IMR-90 (cell line): ENCODE results near the gene RNF145. TPM values are rescaled to one million over a fixed set of nuclear protein-coding genes. Genes with fewer than 3 reads are reported as not detected.
A peak's percentile ranks its signal among the peaks of the same experiment; 100 is the strongest.

Experiments used
- ATAC-seq: fragments of 200-7000 bp; cut with Tn5 transposase; 2 replicates; pipeline ENCODE4 v1.9.1; 2020; ENCODE audit warnings: low read depth, mild to moderate bottlenecking, moderate library complexity
- BruUV-seq: library from RNA; stranded (reverse); fragments of 400-500 nt; replicated peaks from 2 replicates; lab custom pipeline; 2021; lab: Mats Ljungman, UMichigan
- CTCF ChIA-PET: fragments of 300-600 bp; formaldehyde crosslinking; extraction: SDS; loops from one replicate; lab custom pipeline; 2021; ENCODE audit warnings: antibody characterized with exemption; lab: Yijun Ruan, JAX
- POLR2A ChIA-PET: fragments of 300-600 bp; sonication (Branson Sonifier 250); formaldehyde crosslinking; loops from one replicate; lab custom pipeline; 2022; ENCODE audit warnings: antibody characterized with exemption; ENCODE audit not compliant: unreplicated experiment; lab: Charles Lee
- DNase-seq: peaks from one replicate; pipeline ENCODE4 v3.0.0; 2013
- H2AFZ ChIP-seq: replicated peaks from 2 replicates; pipeline ENCODE3; 2013; ENCODE audit warnings: low read length, mild to moderate bottlenecking; ENCODE audit not compliant: poor library complexity
- H2AK5ac ChIP-seq: 2 replicates; pipeline ENCODE4 v1.6.1; 2013; ENCODE audit warnings: low read depth, low read length, inconsistent platforms
- H2AK9ac ChIP-seq: replicated peaks from 2 replicates; pipeline ENCODE3; 2013; ENCODE audit warnings: mild to moderate bottlenecking, low read depth, low read length, moderate library complexity; ENCODE audit not compliant: poor library complexity
- H2BK120ac ChIP-seq: 2 replicates; pipeline ENCODE4 v1.6.1; 2013; ENCODE audit warnings: low read depth, low read length, inconsistent platforms
- H2BK15ac ChIP-seq: 3 replicates; pipeline ENCODE4 v1.6.1; 2013; ENCODE audit warnings: low read depth, low read length, inconsistent platforms
- H2BK20ac ChIP-seq: 2 replicates; pipeline ENCODE4 v1.6.1; 2013; ENCODE audit warnings: low read depth, mild to moderate bottlenecking, inconsistent platforms, low read length, moderate library complexity
- H2BK5ac ChIP-seq: 2 replicates; pipeline ENCODE4 v1.6.1; 2013; ENCODE audit warnings: mild to moderate bottlenecking, low read depth, low read length, inconsistent platforms; ENCODE audit not compliant: poor library complexity, severe bottlenecking
- H3K14ac ChIP-seq: replicated peaks from 2 replicates; pipeline ENCODE4 v1.6.1; 2013; ENCODE audit warnings: low read depth, low read length, inconsistent platforms
- H3K18ac ChIP-seq: 2 replicates; pipeline ENCODE4 v1.6.1; 2013; ENCODE audit warnings: low read depth, low read length, control low read depth
- H3K23ac ChIP-seq: 2 replicates; pipeline ENCODE4 v1.6.1; 2013; ENCODE audit warnings: low read depth, low read length, inconsistent platforms
- H3K27ac ChIP-seq: 2 replicates; pipeline ENCODE4 v1.5.1; 2013; ENCODE audit warnings: mild to moderate bottlenecking, control low read depth, low read length; ENCODE audit not compliant: insufficient read depth
- H3K27me3 ChIP-seq: 2 replicates; pipeline ENCODE4 v1.6.1; 2013; ENCODE audit warnings: low read length; ENCODE audit not compliant: control insufficient read depth, insufficient read depth
- H3K36me3 ChIP-seq: 2 replicates; pipeline ENCODE4 v1.6.1; 2013; ENCODE audit warnings: low read length, mixed read lengths; ENCODE audit not compliant: control insufficient read depth, insufficient read depth
- H3K4ac ChIP-seq: 2 replicates; pipeline ENCODE4 v1.6.1; 2013; ENCODE audit warnings: low read depth, low read length, inconsistent platforms
- H3K4me1 ChIP-seq: 2 replicates; pipeline ENCODE4 v1.6.1; 2013; ENCODE audit warnings: low read length, mixed read lengths; ENCODE audit not compliant: control insufficient read depth, insufficient read depth
- H3K4me2 ChIP-seq: 2 replicates; pipeline ENCODE4 v1.6.1; 2013; ENCODE audit warnings: low read depth, mild to moderate bottlenecking, control low read depth, low read length, moderate library complexity
- H3K4me3 ChIP-seq: 2 replicates; pipeline ENCODE4 v1.5.1; 2013; ENCODE audit warnings: low read depth, mild to moderate bottlenecking, control low read depth, low read length, moderate library complexity; ENCODE audit not compliant: insufficient read depth
- H3K56ac ChIP-seq: 2 replicates; pipeline ENCODE4 v1.6.1; 2013; ENCODE audit warnings: low read length, inconsistent platforms; ENCODE audit not compliant: insufficient read depth; ENCODE audit errors: extremely low read depth
- H3K79me1 ChIP-seq, 2 experiments: 2 replicates each; pipeline ENCODE4 v1.6.1; 2013; ENCODE audit warnings: low read length in 2 of 2, inconsistent platforms in 1 of 2, low read depth in 1 of 2
- H3K9ac ChIP-seq: 2 replicates; pipeline ENCODE4 v1.6.1; 2013; ENCODE audit warnings: low read depth, low read length, control low read depth
- H3K9me1 ChIP-seq: 2 replicates; pipeline ENCODE4 v1.6.1; 2013; ENCODE audit warnings: low read length, inconsistent platforms; ENCODE audit not compliant: insufficient read depth
- H3K9me3 ChIP-seq: 2 replicates; pipeline ENCODE4 v1.6.1; 2013; ENCODE audit warnings: low read length; ENCODE audit not compliant: control insufficient read depth, insufficient read depth
- H4K20me1 ChIP-seq: 2 replicates; pipeline ENCODE4 v1.6.1; 2013; ENCODE audit warnings: low read length, inconsistent platforms; ENCODE audit not compliant: insufficient read depth
- H4K5ac ChIP-seq: 2 replicates; pipeline ENCODE4 v1.6.1; 2013; ENCODE audit warnings: mild to moderate bottlenecking, low read depth, low read length, control low read depth
- H4K8ac ChIP-seq, 2 experiments: 2 replicates each; pipeline ENCODE4 v1.6.1; 2013; ENCODE audit warnings: low read depth in 2 of 2, low read length in 2 of 2, control low read depth in 1 of 2, inconsistent platforms in 1 of 2
- H4K91ac ChIP-seq: 2 replicates; pipeline ENCODE4 v1.6.1; 2013; ENCODE audit warnings: low read depth, low read length, inconsistent platforms; ENCODE audit not compliant: insufficient read depth
- BHLHE40 ChIP-seq: fragments of 150-350 bp; IDR thresholded peaks from 2 replicates; pipeline ENCODE4 v1.6.1; 2016; ENCODE audit warnings: mild to moderate bottlenecking, low read depth, low read length
- CEBPB ChIP-seq: IDR thresholded peaks from 2 replicates; pipeline ENCODE4 v1.6.1; 2012; ENCODE audit warnings: low read depth, low read length, improper control_type of control experiment
- CHD1 ChIP-seq: IDR thresholded peaks from 2 replicates; pipeline ENCODE4 v1.6.1; 2012; ENCODE audit warnings: low read depth, low read length, improper control_type of control experiment
- CTCF ChIP-seq: conservative IDR thresholded peaks from 2 replicates; pipeline ENCODE4 v1.5.1; 2012; ENCODE audit warnings: mild to moderate bottlenecking, low read depth, low read length, improper control_type of control experiment
- ELK1 ChIP-seq: fragments of 150-350 bp; IDR thresholded peaks from 2 replicates; pipeline ENCODE4 v1.6.1; 2016; ENCODE audit warnings: low read depth, mild to moderate bottlenecking, low read length, moderate library complexity, borderline replicate concordance
- FOS ChIP-seq: fragments of 150-350 bp; IDR thresholded peaks from 2 replicates; pipeline ENCODE4 v1.6.1; 2016; ENCODE audit warnings: low read depth, low read length
- MAFK ChIP-seq: IDR thresholded peaks from 2 replicates; pipeline ENCODE4 v1.6.1; 2012; ENCODE audit warnings: low read depth, low read length, improper control_type of control experiment
- MAZ ChIP-seq: IDR thresholded peaks from 2 replicates; pipeline ENCODE4 v1.6.1; 2012; ENCODE audit warnings: low read depth, mild to moderate bottlenecking, low read length, improper control_type of control experiment, moderate library complexity, borderline replicate concordance
- MXI1 ChIP-seq: IDR thresholded peaks from 2 replicates; pipeline ENCODE4 v1.6.1; 2012; ENCODE audit warnings: low read depth, mild to moderate bottlenecking, low read length, moderate library complexity, borderline replicate concordance
- NFE2L2 ChIP-seq: fragments of 150-350 bp; IDR thresholded peaks from 2 replicates; pipeline ENCODE4 v1.6.1; 2016; ENCODE audit warnings: low read depth, mild to moderate bottlenecking, low read length
- POLR2A ChIP-seq: IDR thresholded peaks from 2 replicates; pipeline ENCODE4 v1.6.1; 2012; ENCODE audit warnings: mild to moderate bottlenecking, low read depth, low read length
- RAD21 ChIP-seq: IDR thresholded peaks from 2 replicates; pipeline ENCODE4 v1.6.1; 2012; ENCODE audit warnings: low read length, improper control_type of control experiment
- RCOR1 ChIP-seq: IDR thresholded peaks from 2 replicates; pipeline ENCODE4 v1.6.1; 2012; ENCODE audit warnings: mild to moderate bottlenecking, low read length, improper control_type of control experiment; ENCODE audit not compliant: insufficient replicate concordance
- RFX5 ChIP-seq: IDR thresholded peaks from 2 replicates; pipeline ENCODE4 v1.8.0; 2012; ENCODE audit warnings: low read depth, mild to moderate bottlenecking, low read length, moderate library complexity
- SMC3 ChIP-seq: fragments of 150-350 bp; IDR thresholded peaks from 2 replicates; pipeline ENCODE4 v1.6.1; 2016; ENCODE audit warnings: low read depth, mild to moderate bottlenecking, antibody characterized with exemption, low read length, moderate library complexity
- USF2 ChIP-seq: fragments of 150-350 bp; IDR thresholded peaks from 2 replicates; pipeline ENCODE4 v1.6.1; 2017; ENCODE audit warnings: mild to moderate bottlenecking, antibody characterized with exemption, low read length, low read depth
- WGBS, 2 experiments: methylation state at CpG; one replicate each; pipeline versions ENCODE4 v1.1.5 to v1.1.7; 2013; ENCODE audit warnings: missing lambda C conversion rate in 2 of 2; ENCODE audit not compliant: insufficient read length in 1 of 2; ENCODE audit errors: extremely low coverage in 2 of 2; 5-methylcytosine and 5-hydroxymethylcytosine counted together
- dilution Hi-C: fragments of 300-500 bp; cut with HindIII; formaldehyde crosslinking; loops from one replicate; pipeline ENCODE4 v1.14.3; 2018; ENCODE audit warnings: low sequenced_read_pairs; ENCODE audit not compliant: unreplicated experiment
- in situ Hi-C: fragments of 300-500 bp; cut with MboI; formaldehyde crosslinking; loops from 3 replicates; pipeline ENCODE4 v1.14.3; 2019; ENCODE audit warnings: low sequenced_read_pairs, inconsistent platforms, mixed read lengths
- intact Hi-C: fragments of 100-400 bp; cut with micrococcal nuclease; formaldehyde crosslinking; loops from 2 replicates; pipeline ENCODE4 v1.10.0; 2022
- polyA plus RNA-seq, 3 experiments: library from polyadenylated mRNA; depleted of rRNA; stranded (reverse); fragments of >200 nt; gene quantifications; 2 replicates each; pipeline ENCODE4 v1.2.3, GENCODE V29; 2012; ENCODE audit warnings: low replicate concordance in 1 of 3
- total RNA-seq: library from RNA; depleted of rRNA; stranded (reverse); fragments of >200 nt; gene quantifications from 2 replicates; pipeline ENCODE4 v1.2.3, GENCODE V29; 2012

The RNF145 gene
- total and polyA plus RNA-seq, 2 of the 4 experiments (the other 2 are of a cell fraction) = 50.0 to 57.0 TPM

GRCh38 chr5:159181651-159182050 lies 27.7 kb downstream of the RNF145 start:
- H3K9ac ChIP-seq = no peak overlapping the region
- DNase-seq (no peak), ATAC-seq (no peak)
- no peaks in the 10 kb centered on the region for H3K9me3 ChIP-seq
- H3K27ac ChIP-seq = peak overlapping the region; percentile 63; the same call in 1 of the 2 replicates
- no peak overlapping the region for H3K14ac ChIP-seq
- no peak overlapping the region for H3K56ac ChIP-seq
- H3K18ac ChIP-seq = peak overlapping the region; percentile 99
- H2AK9ac ChIP-seq = no peak overlapping the region
- WGBS, 2 experiments = no CpG with 5 or more reads among the region's 4 CpGs
- TF ChIP-seq FOS (no peak), NFE2L2 (no peak), POLR2A (no peak), BHLHE40 (no peak), USF2 (no peak), CEBPB (no peak), ELK1 (no peak), CHD1 (no peak), SMC3 (no peak), CTCF (no peak), MAFK (no peak), RFX5 (no peak), RAD21 (no peak), RCOR1 (no peak), MXI1 (no peak), MAZ (no peak)
- peaks cover 13% of the 10 kb centered on the region for H3K36me3 ChIP-seq
- peak overlapping the region; percentile 88; the same call in 1 of the 2 replicates for H2BK120ac ChIP-seq
- H3K79me1 ChIP-seq = peaks cover 21 to 29% of the 10 kb centered on the region in 2 experiments
- H3K4ac ChIP-seq = peak overlapping the region; percentile 86; the same call in 1 of the 2 replicates
- H2BK20ac ChIP-seq = 0 out of 2 replicates have a peak overlapping the region, but pooled peaks have one; percentile 83
- H3K4me2 ChIP-seq = no peak overlapping the region
- H4K20me1 ChIP-seq = no peaks in the 10 kb centered on the region
- H3K9me1 ChIP-seq = peaks cover 7% of the 10 kb centered on the region; the same call in 1 of the 2 replicates
- H2BK15ac ChIP-seq = no peak overlapping the region; the same call in 2 of the 3 replicates
- H3K4me3 ChIP-seq = no peak overlapping the region
- no peak overlapping the region for H2AK5ac ChIP-seq
- ChIA-PET CTCF (no interaction called here), POLR2A (interaction anchor here (0.5 kb wide), 1 partner anchor 272 kb away, joined by 9 read pairs; no protein-coding TSS in a partner anchor)
- dilution Hi-C loops (no loop called here), in situ Hi-C loops (loop anchor here (25.0 kb wide), 1 partner anchor 1619 kb away; no protein-coding TSS in a partner anchor), intact Hi-C loops (no loop called here)
- H4K5ac ChIP-seq = no peak overlapping the region
- H2AFZ ChIP-seq = no peak overlapping the region
- 0 out of 4 replicates have a peak overlapping the region, but pooled peaks have one; percentile 58 to 96 for H4K8ac ChIP-seq
- no peak overlapping the region for H3K23ac ChIP-seq
- no peaks in the 10 kb centered on the region for H3K27me3 ChIP-seq
- H2BK5ac ChIP-seq = peak overlapping the region; percentile 97
- H4K91ac ChIP-seq = peak overlapping the region; percentile 96; the same call in 1 of the 2 replicates
- H3K4me1 ChIP-seq = peaks cover 29% of the 10 kb centered on the region
- no TSS peak for BruUV-seq
